Stimulated activated CD4-positive, alpha-beta T cell treated with anti-CD3 and anti-CD28 coated beads, Interleukin-12 subunit alpha, Interleukin-12 subunit beta, amount 100 ng/mL, for 4 hours (primary cell): ENCODE data around the gene SEMA4B.
"Not testable (repeated sequence)": the region's sequence is repeated elsewhere in the genome, so short reads cannot be mapped to it uniquely, and the experiment has no call there.

Experiments used
- DNase-seq: peaks from one replicate; pipeline ENCODE4 v3.0.0-alpha.2; 2020

SEMA4B gene

DNA sequence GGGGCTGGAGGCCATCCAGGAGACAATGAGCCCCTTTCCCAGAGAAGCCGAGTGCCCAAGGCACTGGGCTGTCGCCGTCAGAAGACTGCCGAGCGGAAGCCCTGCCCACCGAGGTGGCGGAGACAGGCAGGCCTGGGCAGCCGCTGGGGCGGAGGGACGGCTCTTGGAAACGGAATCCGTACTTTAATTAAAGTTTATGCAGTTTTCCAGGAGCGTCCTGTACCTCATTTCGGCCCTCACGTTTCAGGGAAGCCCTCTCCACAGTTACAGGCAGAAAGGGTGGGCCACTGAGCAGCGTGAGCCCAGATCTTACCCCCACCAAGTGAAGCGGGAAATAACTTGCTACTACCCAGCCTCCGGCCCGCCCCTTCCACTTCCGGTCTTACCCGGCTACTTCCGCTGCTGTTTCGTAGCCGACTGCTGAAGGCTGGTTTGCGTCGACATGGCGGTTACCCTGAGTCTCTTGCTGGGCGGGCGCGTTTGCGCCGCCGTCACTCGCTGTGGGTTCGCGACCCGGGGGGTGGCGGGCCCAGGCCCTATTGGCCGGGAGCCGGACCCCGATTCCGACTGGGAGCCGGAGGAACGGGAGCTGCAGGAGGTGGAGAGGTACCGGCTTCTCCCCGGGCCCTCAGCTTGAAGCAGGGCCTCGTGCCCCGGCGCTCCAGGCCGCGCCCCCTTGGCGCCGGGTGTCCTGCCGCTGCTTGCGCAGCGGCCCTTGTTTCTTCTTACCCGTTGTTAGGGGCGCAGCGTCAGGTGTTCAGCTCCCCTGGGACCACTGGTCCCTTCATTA is 64.3 kb downstream of the SEMA4B start, which contains the start of gene NGRN:
Gene NGRN (plus strand): TSS at position 402 of the 790 bp plus-strand sequence. CDS start 41 bp downstream, at position 443.
- DNase-seq: peak; percentile 89

DNA sequence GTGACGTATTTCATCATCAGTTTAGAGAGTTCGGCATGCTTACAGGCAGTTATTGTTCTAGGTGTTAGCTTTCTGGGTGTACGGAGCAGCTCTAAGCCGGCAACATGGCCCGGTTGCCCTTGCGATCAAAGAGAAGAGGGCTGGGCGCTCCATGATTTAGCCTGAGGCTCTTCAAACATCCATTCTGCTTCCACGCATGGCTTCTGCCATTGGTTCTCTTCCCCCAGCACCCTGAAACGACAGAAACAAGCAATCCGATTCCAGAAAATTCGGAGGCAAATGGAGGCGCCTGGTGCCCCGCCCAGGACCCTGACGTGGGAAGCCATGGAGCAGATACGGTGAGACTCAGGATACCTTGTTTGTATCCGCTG is 64.9 kb downstream of the SEMA4B start:
- DNase-seq: peak; percentile 40

GRCh38 chr15:90266485-90266884 is 65.4 kb downstream of the SEMA4B start:
- peak; percentile 9 for DNase-seq

GRCh38 chr15:90268415-90268814 is 67.3 kb downstream of the SEMA4B start:
- DNase-seq: no peak

- no peak for DNase-seq
These were observed 69.5 kb downstream of the SEMA4B start for GRCh38 chr15:90270502-90271150.

DNA sequence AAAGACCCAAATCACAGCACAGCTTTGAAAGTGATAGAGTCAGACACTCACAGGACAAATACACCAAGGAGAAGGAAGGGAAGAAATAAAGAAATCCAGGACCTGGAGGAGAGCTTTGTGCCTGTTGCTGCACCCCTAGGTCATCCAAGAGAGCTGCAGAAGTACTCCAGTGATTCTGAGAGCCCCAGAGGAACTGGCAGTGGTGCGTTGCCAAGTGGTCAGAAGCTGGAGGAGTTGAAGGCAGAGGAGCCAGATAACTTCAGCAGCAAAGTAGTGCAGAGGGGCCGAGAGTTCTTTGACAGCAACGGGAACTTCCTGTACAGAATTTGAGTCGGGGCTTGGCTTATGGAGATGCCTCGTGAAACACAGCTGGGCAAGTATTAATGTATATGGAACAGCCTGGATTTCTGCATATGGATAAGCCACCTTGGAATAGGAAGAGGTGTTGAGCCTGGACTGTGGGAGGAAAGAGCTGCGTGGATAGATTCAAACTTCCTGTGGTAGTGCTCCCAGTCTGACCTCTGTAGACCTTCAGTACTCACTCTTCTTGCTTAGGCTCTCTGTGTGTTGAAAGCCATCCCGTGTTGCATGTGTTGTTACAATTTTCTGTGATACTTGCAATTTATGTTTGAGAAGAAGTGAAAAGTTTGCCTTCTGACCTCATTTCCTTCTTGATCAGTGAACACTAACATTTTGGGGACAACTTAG is 70.5 kb downstream of the SEMA4B start:
- DNase-seq: no peak

DNA sequence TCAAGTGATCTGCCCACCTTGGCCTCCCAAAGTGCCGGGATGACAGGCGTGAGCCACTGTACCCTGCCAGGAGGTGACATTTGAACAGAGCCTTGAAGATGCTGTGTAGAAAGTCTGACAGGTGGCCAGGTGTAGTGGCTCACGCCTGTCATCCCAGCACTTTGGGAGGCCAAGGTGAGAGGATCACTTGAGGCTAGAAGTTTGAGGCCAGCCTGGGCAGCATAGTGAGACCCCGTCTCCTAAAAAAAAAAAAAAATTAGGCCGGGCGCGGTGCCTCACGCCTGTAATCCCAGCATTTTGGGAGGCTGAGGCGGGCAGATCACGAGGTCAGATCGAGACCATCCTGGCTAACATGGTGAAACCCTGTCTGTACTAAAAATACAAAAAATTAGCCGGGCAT is 77.3 kb downstream of the SEMA4B start:
- DNase-seq: not testable (repeated sequence)
